GM21381 (cell line): ENCODE data around the gene HYAL1.
"Not testable (repeated sequence)": the region's sequence is repeated elsewhere in the genome, so short reads cannot be mapped to it uniquely, and the experiment has no call there.

Experiments used
- ATAC-seq: cut with Tn5 transposase; IDR thresholded peaks from one replicate; pipeline ENCODE4 v1.9.1; 2021; ENCODE audit warnings: mild to moderate bottlenecking, moderate library complexity; ENCODE audit not compliant: unreplicated experiment

The HYAL1 gene

GRCh38 chr3:50319181-50319893 is 16.0 kb upstream of the HYAL1 start:
- no peak for ATAC-seq

- no peak for ATAC-seq
Observed at GRCh38 chr3:50318615-50319014, 15.2 kb upstream of the HYAL1 start.

- ATAC-seq = no peak
Observed at GRCh38 chr3:50318163-50318562, 14.8 kb upstream of the HYAL1 start.

- no peak for ATAC-seq
Observed at GRCh38 chr3:50317300-50317699, 13.9 kb upstream of the HYAL1 start.

DNA sequence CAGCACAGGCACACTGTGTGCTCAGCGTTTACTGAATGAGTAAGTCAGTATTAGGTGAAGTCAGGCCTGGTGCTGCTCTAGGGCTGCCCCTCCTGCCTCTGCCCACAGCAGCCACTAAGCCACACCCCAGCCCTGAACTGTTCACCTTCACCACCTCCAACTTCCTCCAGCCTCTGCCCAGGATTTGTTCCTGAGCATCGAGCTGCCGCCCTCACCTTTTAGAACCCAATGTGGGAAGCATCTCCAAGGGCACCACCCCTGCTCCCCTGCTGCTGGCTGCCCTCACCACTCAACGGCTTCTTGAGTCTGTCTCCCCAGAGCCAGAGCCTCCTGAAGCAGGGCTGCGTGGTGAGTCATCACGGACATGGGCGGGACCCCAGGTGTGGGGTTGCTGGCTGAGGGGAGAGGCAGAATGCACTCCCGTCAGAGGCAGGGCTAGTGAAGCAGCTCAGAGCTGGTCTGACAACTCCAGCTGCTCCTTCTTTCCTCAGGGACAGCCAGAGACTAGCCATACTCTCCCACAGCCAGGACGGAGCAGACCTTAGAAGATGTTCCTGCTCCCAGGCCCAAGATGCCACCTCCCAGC is 13.4 kb upstream of the HYAL1 start:
- no peak for ATAC-seq

DNA sequence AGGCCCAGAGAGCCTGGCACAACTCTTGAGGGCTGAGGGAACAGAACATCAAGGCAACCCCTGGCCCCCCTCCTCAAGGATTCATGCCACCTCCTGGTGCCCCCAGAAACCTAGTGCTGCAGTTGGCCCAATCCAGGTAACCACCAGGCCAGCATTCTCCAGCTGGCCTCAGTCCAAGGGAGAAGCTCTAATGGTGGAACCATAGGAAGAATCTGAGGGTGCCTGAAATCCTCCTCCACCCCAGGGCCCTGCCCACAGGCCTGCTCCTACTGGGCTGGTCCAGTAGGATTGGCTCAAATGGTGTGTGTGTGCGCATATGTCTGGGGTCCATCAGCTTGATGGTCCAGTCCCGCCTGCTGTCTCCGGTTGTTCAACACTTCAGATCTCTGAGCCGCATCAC is 11.4 kb upstream of the HYAL1 start:
- ATAC-seq = no peak

DNA sequence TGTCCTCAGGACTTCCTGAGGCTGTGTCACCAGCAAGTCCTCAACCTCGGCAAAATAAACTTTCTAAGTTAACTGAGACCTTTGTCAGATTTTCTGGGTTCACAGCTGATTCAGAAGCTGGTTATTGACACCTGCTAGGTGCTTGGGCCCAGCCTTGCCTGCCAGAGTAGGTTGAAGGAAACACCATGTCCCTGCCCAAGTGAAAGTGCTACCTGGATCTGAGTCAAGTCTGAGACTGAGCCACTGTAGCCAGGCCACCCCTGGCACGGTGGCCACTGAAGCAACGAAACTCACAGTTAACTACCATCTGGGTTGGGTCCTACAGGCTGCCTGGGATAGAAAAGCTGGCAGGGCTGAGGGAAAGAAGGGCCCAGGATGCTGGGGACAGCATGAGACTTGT is 11.0 kb upstream of the HYAL1 start:
- no peak for ATAC-seq

- ATAC-seq = not testable (repeated sequence)
Observed at GRCh38 chr3:50312041-50312440, 8.7 kb upstream of the HYAL1 start.

DNA sequence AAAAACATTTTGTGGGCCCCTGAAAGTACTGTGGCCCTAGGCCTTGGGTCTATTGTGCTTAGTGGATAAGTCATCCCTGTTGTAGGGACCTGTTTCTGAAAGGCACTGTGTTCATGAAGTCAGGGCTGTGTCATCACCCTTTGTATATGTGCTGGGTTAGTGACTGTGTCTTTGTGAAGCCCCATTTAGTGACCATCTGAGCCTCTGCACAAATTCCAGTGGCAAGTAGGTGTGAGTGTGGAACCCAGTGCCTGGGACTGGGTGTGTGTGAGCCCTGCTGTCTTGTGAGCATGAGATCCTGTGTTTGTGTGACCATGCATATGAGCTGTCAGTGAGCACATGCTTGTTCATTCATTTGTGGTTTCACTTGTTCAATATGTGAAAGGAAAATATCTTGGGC is 1.2 kb upstream of the HYAL1 start:
- no peak for ATAC-seq

DNA sequence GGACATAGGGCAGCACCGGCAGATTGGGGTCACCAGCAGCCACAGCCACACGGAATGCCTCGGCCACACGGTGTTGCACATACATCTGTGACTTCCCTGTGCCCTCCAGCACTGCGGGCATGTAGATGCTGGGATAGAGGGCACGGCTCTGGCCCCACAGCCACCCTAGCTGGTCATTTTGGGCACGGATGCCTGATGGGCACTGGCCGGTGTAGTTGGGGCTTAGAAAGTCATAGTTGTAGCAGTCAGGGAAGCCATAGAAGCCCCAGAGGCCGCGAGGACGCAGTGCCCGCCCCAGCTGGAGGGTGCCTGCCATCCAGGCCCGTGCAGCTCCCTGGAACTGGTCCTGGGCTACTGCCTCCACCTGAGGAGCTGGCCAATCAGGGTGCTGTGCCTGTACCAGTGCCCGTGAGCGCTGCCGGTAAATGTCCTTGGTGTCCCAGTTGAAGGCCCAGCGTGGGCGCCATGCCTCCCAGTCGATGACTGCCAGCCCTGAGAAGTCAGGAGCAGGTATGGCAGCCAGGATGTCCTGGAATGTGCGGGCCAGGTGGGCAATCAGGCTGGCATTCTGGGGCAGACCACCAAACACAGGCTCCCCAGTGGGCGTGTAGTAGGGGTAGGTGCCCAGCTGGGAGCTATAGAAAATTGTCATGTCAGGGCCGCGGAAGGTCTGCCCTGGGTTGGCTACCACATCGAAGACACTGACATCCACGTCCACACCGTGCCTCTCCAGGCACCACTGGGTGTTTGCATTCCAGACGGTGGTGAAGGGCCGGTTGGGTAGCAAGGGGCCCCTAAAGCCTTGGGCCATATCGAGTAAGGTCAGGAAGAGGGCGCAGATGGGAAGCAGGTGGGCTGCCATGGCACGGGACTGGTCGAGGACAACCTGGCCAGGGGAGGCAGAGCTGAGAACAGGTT is 1.0 kb downstream of the HYAL1 start:
- ATAC-seq = no peak

GRCh38 chr3:50300681-50301254 is 2.6 kb downstream of the HYAL1 start:
- no peak for ATAC-seq

DNA sequence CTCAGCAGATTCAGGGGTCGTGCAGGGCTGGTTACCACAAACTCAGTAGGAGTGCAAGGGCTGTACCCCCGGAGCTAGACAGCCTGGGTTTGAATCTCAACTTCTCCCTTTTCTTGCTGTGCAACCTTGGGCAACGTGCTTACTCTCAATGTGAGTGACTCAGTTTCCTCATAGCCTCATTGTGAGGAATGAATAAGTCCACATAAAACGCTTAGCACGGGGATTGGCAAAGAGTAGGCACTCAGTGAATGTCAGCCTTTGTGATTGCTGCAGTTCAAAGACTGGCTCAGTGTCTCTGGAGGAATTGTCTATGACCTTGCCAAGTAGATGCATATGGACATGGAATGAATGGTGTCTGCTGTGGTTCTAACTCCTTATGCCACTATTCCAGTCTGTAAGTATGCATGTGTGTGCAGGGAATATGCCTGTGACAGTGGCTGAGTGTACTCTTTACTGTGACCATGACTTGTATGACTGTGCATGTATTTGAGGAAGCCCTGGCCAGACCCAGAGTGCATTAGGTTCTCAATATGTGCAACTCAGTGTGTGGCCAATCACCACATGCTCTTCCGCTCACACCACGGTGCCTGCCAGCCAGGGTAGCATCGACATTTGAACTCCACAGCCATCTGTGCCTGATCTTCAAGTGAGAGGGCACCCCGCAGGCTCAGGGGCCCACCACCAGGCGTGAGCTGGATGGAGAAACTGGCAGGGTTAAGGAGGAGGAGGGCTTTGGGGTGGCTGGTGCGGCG is 3.3 kb downstream of the HYAL1 start:
- ATAC-seq = no peak

- ATAC-seq = peak; percentile 3
Observed at GRCh38 chr3:50299638-50299928, 3.8 kb downstream of the HYAL1 start.

DNA sequence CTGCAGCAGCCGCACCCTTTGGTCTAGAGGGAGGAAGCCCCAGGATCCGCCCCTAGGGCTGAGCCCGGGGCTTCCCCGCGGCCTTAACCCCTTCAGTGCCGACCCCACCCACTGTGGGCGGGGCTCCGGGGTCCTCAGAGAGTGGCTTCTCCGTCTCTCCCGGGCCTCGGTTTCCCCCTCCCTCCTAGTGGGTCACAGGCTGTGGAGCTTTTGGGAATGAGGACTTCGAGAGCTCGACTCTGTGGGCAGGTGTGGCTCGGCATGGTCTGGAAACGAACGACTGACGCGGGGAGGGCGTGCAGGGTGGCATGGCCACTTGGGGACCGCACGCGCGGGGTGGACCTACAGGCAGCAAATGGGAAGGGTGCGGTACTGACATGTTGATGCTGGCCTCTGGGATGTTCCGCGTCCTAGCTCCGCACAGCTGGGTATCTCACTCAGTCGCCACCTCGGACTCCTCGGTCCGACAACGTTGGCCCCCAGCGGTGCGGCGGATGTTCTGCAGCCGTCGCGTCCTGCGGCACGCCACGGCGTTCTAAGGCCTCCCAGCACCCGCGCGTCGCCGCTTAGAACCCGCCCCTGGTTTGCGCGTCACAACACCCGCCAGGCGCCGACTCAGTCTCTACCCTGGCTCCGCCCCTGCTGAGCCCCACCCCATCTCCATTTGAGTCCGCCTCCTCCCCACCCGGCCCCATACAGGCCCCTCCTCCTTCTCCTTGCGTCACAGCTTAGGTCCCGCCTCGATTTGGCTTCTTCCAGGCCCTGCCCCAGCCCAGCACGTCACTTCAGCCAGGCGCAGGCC is 4.3 kb downstream of the HYAL1 start, which contains the start of the genes HYAL3 and NAA80:
Gene HYAL3, minus strand, starts transcription at position 570 of the 802 bp plus-strand sequence. CDS start 3,803 bp downstream, outside the sequence.
Gene NAA80, minus strand, starts transcription at position 570 of the 802 bp plus-strand sequence. CDS start 1,942 bp downstream, outside the sequence.
- peak; percentile 81 for ATAC-seq

GRCh38 chr3:50297896-50298725 is 5.3 kb downstream of the HYAL1 start:
- no peak for ATAC-seq

GRCh38 chr3:50297384-50297775 is 6.0 kb downstream of the HYAL1 start:
- no peak for ATAC-seq

DNA sequence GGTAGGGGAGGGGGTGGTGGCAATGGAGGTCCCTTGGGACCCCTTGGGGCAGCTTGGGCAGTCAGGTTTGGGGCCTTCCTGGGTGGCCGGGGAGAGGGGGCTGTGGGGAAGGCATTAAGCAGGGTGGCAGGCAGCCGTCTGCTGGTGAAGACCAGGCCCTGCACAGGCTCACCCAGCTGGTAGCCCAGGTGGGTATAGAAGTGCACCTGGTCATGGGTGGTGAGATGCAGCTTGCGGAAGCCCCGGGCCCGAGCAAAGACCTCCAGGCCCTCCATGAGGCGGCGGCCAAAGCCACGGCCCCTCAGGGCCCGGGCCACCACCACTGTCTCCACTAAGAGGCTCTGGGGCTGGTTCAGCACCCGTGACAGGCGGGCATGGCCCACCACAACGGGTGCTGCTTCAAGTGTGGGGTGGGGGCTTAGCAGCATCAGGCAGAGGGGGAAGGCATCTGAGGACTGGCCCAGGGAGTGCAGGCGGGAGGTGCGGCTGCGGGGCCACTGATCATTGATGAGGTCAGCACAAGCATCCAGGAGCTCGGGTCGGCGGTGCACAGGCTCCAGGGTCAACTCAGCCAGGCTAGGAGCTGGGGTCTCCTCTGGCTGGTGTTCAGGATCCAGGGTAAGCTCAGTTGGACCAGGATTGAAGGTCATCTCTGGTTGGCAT is 6.5 kb downstream of the HYAL1 start:
- ATAC-seq = no peak
